SK-N-SH (cell line): Measurements from ENCODE around the gene SPATA32. TPM values are rescaled to one million over a fixed set of nuclear protein-coding genes. Genes with fewer than 3 reads are reported as not detected.
A peak's percentile ranks its signal among the peaks of the same experiment; 100 is the strongest.

Experiments
- CTCF ChIA-PET: fragments of 300-600, 350-600 bp; formaldehyde crosslinking; extraction: SDS; loops from one replicate; lab custom pipeline; 2021; lab: Yijun Ruan, JAX
- POLR2A ChIA-PET: fragments of 350-600 bp; sonication (Branson Sonifier 250); formaldehyde crosslinking; extraction: SDS; loops from one replicate; lab custom pipeline; 2020; ENCODE audit warnings: antibody characterized with exemption, inconsistent platforms; lab: Yijun Ruan, JAX
- DNase-seq: peaks from one replicate; pipeline ENCODE4 v3.0.0; 2012
- H2AFZ ChIP-seq: fragments of 200-600 bp; sonication (generic); 2 replicates; pipeline ENCODE4 v1.8.1; 2016; ENCODE audit warnings: antibody characterized with exemption, mild to moderate bottlenecking, low read depth
- H3F3A ChIP-seq: fragments of 200-600 bp; sonication (generic); replicated peaks from 2 replicates; pipeline ENCODE3; 2016; ENCODE audit warnings: antibody characterized with exemption, mild to moderate bottlenecking; ENCODE audit not compliant: insufficient read depth
- H3K27ac ChIP-seq, 2 experiments: fragments of 200-500 bp in 1 of 2; fragments of 200-600 bp in 1 of 2; sonication (Bioruptor generic) in 1 of 2; sonication (generic), shearing (Covaris generic) in 1 of 2; 2 replicates each; pipeline versions ENCODE4 v1.5.1 to v1.6.1; 2014 to 2016; ENCODE audit warnings: low read depth in 2 of 2, inconsistent platforms in 1 of 2, low read length in 1 of 2, mild to moderate bottlenecking in 1 of 2, mixed read lengths in 1 of 2
- H3K27me3 ChIP-seq: fragments of 200-600 bp; sonication (generic), shearing (Covaris generic); 2 replicates; pipeline ENCODE4 v1.6.1; 2016; ENCODE audit warnings: mixed run types; ENCODE audit not compliant: insufficient read depth
- H3K36me3 ChIP-seq, 2 experiments: fragments of 200-500 bp in 1 of 2; fragments of 200-600 bp in 1 of 2; sonication (Bioruptor generic) in 1 of 2; sonication (generic) in 1 of 2; replicated peaks in 1 of 2; 2 replicates each; pipeline versions ENCODE3 to v1.5.1; 2014 to 2016; ENCODE audit warnings: low read length in 1 of 2, mild to moderate bottlenecking in 1 of 2; ENCODE audit not compliant: insufficient read depth in 2 of 2, control insufficient read depth in 1 of 2
- H3K4me1 ChIP-seq, 2 experiments: fragments of 200-500 bp in 1 of 2; fragments of 200-600 bp in 1 of 2; sonication (Bioruptor generic) in 1 of 2; sonication (generic), shearing (Covaris generic) in 1 of 2; 2 replicates each; pipeline versions ENCODE4 v1.5.1 to v1.6.1; 2014 to 2016; ENCODE audit warnings: low read depth in 1 of 2, low read length in 1 of 2, mixed run types in 1 of 2; ENCODE audit not compliant: insufficient read depth in 2 of 2, control insufficient read depth in 1 of 2
- H3K4me2 ChIP-seq: fragments of 200-600 bp; sonication (generic), shearing (Covaris generic); 2 replicates; pipeline ENCODE4 v1.6.1; 2017; ENCODE audit warnings: mixed run types
- H3K4me3 ChIP-seq, 2 experiments: fragments of 200-500 bp in 1 of 2; fragments of 200-600 bp in 1 of 2; sonication (Bioruptor generic) in 1 of 2; sonication (generic), shearing (Covaris generic) in 1 of 2; 2 replicates each; pipeline versions ENCODE4 v1.5.1 to v1.8.1; 2014 to 2016; ENCODE audit warnings: low read depth in 2 of 2, inconsistent platforms in 1 of 2, low read length in 1 of 2, mild to moderate bottlenecking in 1 of 2, mixed read lengths in 1 of 2, moderate library complexity in 1 of 2
- H3K79me2 ChIP-seq: fragments of 200-600 bp; sonication (generic); 2 replicates; pipeline ENCODE4 v1.8.1; 2017; ENCODE audit warnings: mild to moderate bottlenecking; ENCODE audit not compliant: insufficient read depth
- H3K9ac ChIP-seq: fragments of 200-600 bp; sonication (generic); 2 replicates; pipeline ENCODE4 v1.6.1; 2017; ENCODE audit warnings: mixed run types
- H3K9me2 ChIP-seq: fragments of 200-600 bp; sonication (generic); 2 replicates; pipeline ENCODE4 v1.6.1; 2017; ENCODE audit warnings: mixed run types
- H3K9me3 ChIP-seq: fragments of 200-600 bp; sonication (generic); 2 replicates; pipeline ENCODE4 v1.6.1; 2017; ENCODE audit warnings: mixed run types, mild to moderate bottlenecking, moderate library complexity
- H4K20me1 ChIP-seq: fragments of 200-600 bp; sonication (generic); 2 replicates; pipeline ENCODE4 v1.6.1; 2017; ENCODE audit warnings: mild to moderate bottlenecking, mixed run types; ENCODE audit not compliant: insufficient read depth
- ELF1 ChIP-seq: IDR thresholded peaks from 2 replicates; pipeline ENCODE4 v1.4.0; 2012
- FOXM1 ChIP-seq: IDR thresholded peaks from 2 replicates; pipeline ENCODE4 v1.4.0; 2012; ENCODE audit warnings: low read depth, mild to moderate bottlenecking
- GATA2 ChIP-seq: sonication (generic); formaldehyde crosslinking; IDR thresholded peaks from 2 replicates; pipeline ENCODE4 v1.5.0; 2020; ENCODE audit warnings: mild to moderate bottlenecking, missing genetic modification reagents
- NFIC ChIP-seq: IDR thresholded peaks from 2 replicates; pipeline ENCODE4 v1.4.0; 2012; ENCODE audit warnings: borderline replicate concordance
- RAD21 ChIP-seq: IDR thresholded peaks from 2 replicates; pipeline ENCODE4 v1.6.1; 2012; ENCODE audit warnings: mild to moderate bottlenecking, low read length
- RCOR1 ChIP-seq: fragments of 150-350 bp; IDR thresholded peaks from 2 replicates; pipeline ENCODE4 v1.6.1; 2017; ENCODE audit warnings: antibody characterized with exemption, low read length
- RFX5 ChIP-seq: IDR thresholded peaks from 2 replicates; pipeline ENCODE4 v1.6.1; 2012; ENCODE audit warnings: mild to moderate bottlenecking, improper control_type of control experiment, low read length
- RXRA ChIP-seq: IDR thresholded peaks from 2 replicates; pipeline ENCODE4 v1.4.0; 2012; ENCODE audit warnings: low read depth, mild to moderate bottlenecking, borderline replicate concordance
- ZBTB33 ChIP-seq: IDR thresholded peaks from 2 replicates; pipeline ENCODE4 v1.4.0; 2012; ENCODE audit warnings: low read depth, borderline replicate concordance
- WGBS: methylation state at CpG from one replicate; pipeline ENCODE4 v1.1.6; 2017; ENCODE audit warnings: low lambda C conversion rate; 5-methylcytosine and 5-hydroxymethylcytosine counted together
- polyA plus RNA-seq, 3 experiments: library from polyadenylated mRNA; depleted of rRNA; stranded (reverse); fragments of >200 nt; gene quantifications; 2 replicates each; pipeline ENCODE4 v1.2.3, GENCODE V29; 2012
- TF ChIP-seq, protein P1 (sequence below): IDR thresholded peaks from 2 replicates; pipeline ENCODE4 v1.4.0; 2012; ENCODE audit warnings: low read depth, borderline replicate concordance
- TF ChIP-seq, protein P2 (sequence below): IDR thresholded peaks from 2 replicates; pipeline ENCODE4 v1.6.1; 2012; ENCODE audit warnings: mild to moderate bottlenecking, low read depth, low read length, moderate library complexity
- TF ChIP-seq, protein P3 (sequence below): IDR thresholded peaks from 2 replicates; pipeline ENCODE4; 2012

Gene SPATA32
- polyA plus RNA-seq, 1 of the 3 experiments (the other 2 are of a cell fraction), result not detected

GRCh38 chr17:45274033-45274432 is 12.1 kb upstream of the SPATA32 start:
- no peak for TF ChIP-seq RFX5
- Histone ChIP-seq H3K79me2 (peaks cover 4% of the 10 kb centered on the region; the same call in 1 of the 2 replicates), H2AFZ (no peak overlapping the region), H3K4me3 (no peak overlapping the region), H3K36me3 (peaks cover 35 to 53% of the 10 kb centered on the region in 2 experiments), H3K27ac (peak overlapping the region in 1 of 2 experiments; percentile 18; a peak in 1 of 4 replicates), H3F3A (peaks cover 22% of the 10 kb centered on the region), H4K20me1 (peaks cover 17% of the 10 kb centered on the region; the same call in 1 of the 2 replicates), H3K9me3 (no peaks in the 10 kb centered on the region), H3K27me3 (no peaks in the 10 kb centered on the region), H3K9me2 (no peaks in the 10 kb centered on the region), H3K4me1 (peaks cover 6% of the 10 kb centered on the region in 2 experiments; a peak in 2 of 4 replicates), H3K4me2 (no peak overlapping the region), H3K9ac (no peak overlapping the region)
- CTCF ChIA-PET, result interaction anchor here (4.1 kb wide), 1 partner anchor 111 kb away, joined by 51 read pairs; no protein-coding TSS in a partner anchor
- whole genome bisulfite sequencing, result 87% methylated on average over 3 of the region's 5 CpGs
- POLR2A ChIA-PET, result no interaction called here
- DNase-seq, result no peak

DNA sequence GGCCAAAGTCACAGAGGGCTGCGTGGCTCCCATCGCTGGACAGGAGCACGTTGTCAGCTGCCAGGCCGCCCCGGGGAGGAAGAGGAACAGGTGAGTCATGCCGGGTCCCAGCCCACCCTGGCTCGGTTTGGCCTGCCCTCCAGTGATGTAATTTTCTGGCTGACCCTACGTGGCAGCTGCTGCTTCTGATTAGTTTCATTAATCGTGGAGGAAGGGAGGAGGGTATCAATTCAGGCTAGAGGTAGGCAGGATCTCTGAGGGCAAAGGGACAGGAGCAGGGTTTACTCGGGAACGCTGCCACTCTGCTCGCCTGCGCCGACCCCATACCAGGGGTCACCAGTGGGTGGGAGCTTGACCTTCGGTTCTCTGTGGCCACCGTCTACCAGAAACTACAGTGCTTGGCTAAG is 11.7 kb upstream of the SPATA32 start:
- no peak overlapping the region for H2AFZ ChIP-seq
- no peak overlapping the region for H3K27ac ChIP-seq
- no peak for DNase-seq
- no peak overlapping the region for H3K4me2 ChIP-seq
- ChIA-PET CTCF (no interaction called here), POLR2A (no interaction called here)
- H3K36me3 ChIP-seq, result peaks cover 38 to 55% of the 10 kb centered on the region in 2 experiments
- no peaks in the 10 kb centered on the region for H3K9me3 ChIP-seq
- H3K9me2 ChIP-seq, result no peaks in the 10 kb centered on the region
- H3K9ac ChIP-seq, result no peak overlapping the region
- H3K79me2 ChIP-seq, result peaks cover 4% of the 10 kb centered on the region; the same call in 1 of the 2 replicates
- no peaks in the 10 kb centered on the region for H3K27me3 ChIP-seq
- peaks cover 14% of the 10 kb centered on the region; the same call in 1 of the 2 replicates for H4K20me1 ChIP-seq
- peaks cover 19% of the 10 kb centered on the region for H3F3A ChIP-seq
- WGBS, result 74% methylated on average over 13 of the region's 16 CpGs
- no peak overlapping the region for H3K4me3 ChIP-seq
- TF ChIP-seq, protein P1, sequence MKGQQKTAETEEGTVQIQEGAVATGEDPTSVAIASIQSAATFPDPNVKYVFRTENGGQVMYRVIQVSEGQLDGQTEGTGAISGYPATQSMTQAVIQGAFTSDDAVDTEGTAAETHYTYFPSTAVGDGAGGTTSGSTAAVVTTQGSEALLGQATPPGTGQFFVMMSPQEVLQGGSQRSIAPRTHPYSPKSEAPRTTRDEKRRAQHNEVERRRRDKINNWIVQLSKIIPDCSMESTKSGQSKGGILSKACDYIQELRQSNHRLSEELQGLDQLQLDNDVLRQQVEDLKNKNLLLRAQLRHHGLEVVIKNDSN, result no peak
- TF ChIP-seq FOXM1 (no peak), RAD21 (no peak), ZBTB33 (no peak), ELF1 (no peak), GATA2 (no peak), RXRA (no peak), RCOR1 (no peak), NFIC (no peak)
- TF ChIP-seq, protein P2, sequence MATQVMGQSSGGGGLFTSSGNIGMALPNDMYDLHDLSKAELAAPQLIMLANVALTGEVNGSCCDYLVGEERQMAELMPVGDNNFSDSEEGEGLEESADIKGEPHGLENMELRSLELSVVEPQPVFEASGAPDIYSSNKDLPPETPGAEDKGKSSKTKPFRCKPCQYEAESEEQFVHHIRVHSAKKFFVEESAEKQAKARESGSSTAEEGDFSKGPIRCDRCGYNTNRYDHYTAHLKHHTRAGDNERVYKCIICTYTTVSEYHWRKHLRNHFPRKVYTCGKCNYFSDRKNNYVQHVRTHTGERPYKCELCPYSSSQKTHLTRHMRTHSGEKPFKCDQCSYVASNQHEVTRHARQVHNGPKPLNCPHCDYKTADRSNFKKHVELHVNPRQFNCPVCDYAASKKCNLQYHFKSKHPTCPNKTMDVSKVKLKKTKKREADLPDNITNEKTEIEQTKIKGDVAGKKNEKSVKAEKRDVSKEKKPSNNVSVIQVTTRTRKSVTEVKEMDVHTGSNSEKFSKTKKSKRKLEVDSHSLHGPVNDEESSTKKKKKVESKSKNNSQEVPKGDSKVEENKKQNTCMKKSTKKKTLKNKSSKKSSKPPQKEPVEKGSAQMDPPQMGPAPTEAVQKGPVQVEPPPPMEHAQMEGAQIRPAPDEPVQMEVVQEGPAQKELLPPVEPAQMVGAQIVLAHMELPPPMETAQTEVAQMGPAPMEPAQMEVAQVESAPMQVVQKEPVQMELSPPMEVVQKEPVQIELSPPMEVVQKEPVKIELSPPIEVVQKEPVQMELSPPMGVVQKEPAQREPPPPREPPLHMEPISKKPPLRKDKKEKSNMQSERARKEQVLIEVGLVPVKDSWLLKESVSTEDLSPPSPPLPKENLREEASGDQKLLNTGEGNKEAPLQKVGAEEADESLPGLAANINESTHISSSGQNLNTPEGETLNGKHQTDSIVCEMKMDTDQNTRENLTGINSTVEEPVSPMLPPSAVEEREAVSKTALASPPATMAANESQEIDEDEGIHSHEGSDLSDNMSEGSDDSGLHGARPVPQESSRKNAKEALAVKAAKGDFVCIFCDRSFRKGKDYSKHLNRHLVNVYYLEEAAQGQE, result no peak
- TF ChIP-seq, protein P3, sequence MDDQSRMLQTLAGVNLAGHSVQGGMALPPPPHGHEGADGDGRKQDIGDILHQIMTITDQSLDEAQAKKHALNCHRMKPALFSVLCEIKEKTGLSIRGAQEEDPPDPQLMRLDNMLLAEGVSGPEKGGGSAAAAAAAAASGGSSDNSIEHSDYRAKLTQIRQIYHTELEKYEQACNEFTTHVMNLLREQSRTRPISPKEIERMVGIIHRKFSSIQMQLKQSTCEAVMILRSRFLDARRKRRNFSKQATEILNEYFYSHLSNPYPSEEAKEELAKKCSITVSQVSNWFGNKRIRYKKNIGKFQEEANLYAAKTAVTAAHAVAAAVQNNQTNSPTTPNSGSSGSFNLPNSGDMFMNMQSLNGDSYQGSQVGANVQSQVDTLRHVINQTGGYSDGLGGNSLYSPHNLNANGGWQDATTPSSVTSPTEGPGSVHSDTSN, result no peak
- H3K4me1 ChIP-seq, result peaks cover 6% of the 10 kb centered on the region in 2 experiments; a peak in 2 of 4 replicates
